Thyroid gland (tissue), 4 donors: ENCODE data around the gene SLC23A2.

Experiments used
- CTCF ChIP-seq, 6 experiments: fragments of 200-600 bp in 3 of 6; fragments of 450-650 bp in 3 of 6; sonication (generic) in 3 of 6; IDR thresholded peaks; one replicate each; pipeline ENCODE4 v1.5.1; 2016 to 2019; ENCODE audit warnings: antibody characterized with exemption in 6 of 6, mild to moderate bottlenecking in 2 of 6, inconsistent platforms in 1 of 6, moderate library complexity in 1 of 6
- POLR2A ChIP-seq, 2 donors: fragments of 450-650 bp; IDR thresholded peaks; one replicate each; pipeline ENCODE4 v1.6.1; 2017; ENCODE audit warnings: antibody characterized with exemption in 2 of 2, mild to moderate bottlenecking in 2 of 2, moderate library complexity in 1 of 2

GRCh38 chr20:5024982-5025381, 23.7 kb upstream of the SLC23A2 start:
- TF ChIP-seq CTCF (IDR thresholded peaks at IDR 0.05) = no peak
- TF ChIP-seq POLR2A (IDR thresholded peaks at IDR 0.05) = no peak
